ENCODE data around the gene EPPIN. TPM values are rescaled to one million over a fixed set of nuclear protein-coding genes. Genes with fewer than 3 reads are reported as not detected.

The EPPIN gene
- polyA plus RNA-seq, 1 of the 3 experiments (the other 2 are of a cell fraction) = not detected

DNA sequence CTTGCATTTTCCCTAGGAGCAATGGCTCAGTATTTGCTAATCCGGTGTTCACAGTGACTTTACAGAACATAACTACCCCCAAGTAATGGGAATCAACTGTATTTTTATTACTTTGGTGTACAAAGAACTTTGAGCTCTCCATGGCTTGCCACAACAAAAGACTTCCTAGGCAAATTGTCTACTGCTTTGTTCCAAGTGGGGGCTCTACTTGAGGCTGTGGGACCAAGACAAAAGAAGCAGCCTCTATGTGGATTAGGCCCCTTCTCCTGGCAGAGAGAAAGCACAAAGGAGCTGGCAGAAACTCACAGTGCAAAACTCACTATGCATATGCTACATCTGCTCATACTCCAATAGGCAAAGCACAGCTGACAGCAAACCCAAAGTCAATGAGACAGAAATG, 31.0 kb upstream of the EPPIN start:
- Histone ChIP-seq H3K4me2 (no peak overlapping the region), H2AFZ (ENCODE audit: low read depth) (no peak overlapping the region), H3K27me3 (ENCODE audit: insufficient read depth) (peaks cover 15% of the 10 kb centered on the region; the same call in 1 of the 2 replicates), H3K79me2 (ENCODE audit: insufficient read depth) (no peaks in the 10 kb centered on the region), H3K9me3 (no peaks in the 10 kb centered on the region), H3K27ac (ENCODE audit: low read depth in 2 of 2, low read length in 1 of 2) (no peak overlapping the region), H3K36me3 (replicated peaks in 1 of 2; ENCODE audit: control insufficient read depth in 1 of 2, insufficient read depth in 2 of 2, low read length in 1 of 2) (no peaks in the 10 kb centered on the region), H3K9me2 (no peaks in the 10 kb centered on the region), H4K20me1 (ENCODE audit: insufficient read depth) (no peaks in the 10 kb centered on the region), H3K4me3 (ENCODE audit: low read depth in 2 of 2, low read length in 1 of 2) (no peak overlapping the region), H3F3A (replicated peaks; ENCODE audit: insufficient read depth) (no peaks in the 10 kb centered on the region), H3K4me1 (ENCODE audit: control insufficient read depth in 1 of 2, insufficient read depth in 2 of 2, low read depth in 1 of 2, low read length in 1 of 2) (no peaks in the 10 kb centered on the region), H3K9ac (no peak overlapping the region)
- ChIA-PET CTCF (no interaction called here), POLR2A (no interaction called here)
- DNase-seq = no peak
- TF ChIP-seq, protein P1, sequence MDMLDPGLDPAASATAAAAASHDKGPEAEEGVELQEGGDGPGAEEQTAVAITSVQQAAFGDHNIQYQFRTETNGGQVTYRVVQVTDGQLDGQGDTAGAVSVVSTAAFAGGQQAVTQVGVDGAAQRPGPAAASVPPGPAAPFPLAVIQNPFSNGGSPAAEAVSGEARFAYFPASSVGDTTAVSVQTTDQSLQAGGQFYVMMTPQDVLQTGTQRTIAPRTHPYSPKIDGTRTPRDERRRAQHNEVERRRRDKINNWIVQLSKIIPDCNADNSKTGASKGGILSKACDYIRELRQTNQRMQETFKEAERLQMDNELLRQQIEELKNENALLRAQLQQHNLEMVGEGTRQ (IDR thresholded peaks at IDR 0.05; ENCODE audit: borderline replicate concordance, low read depth, low read length) = no peak
- TF ChIP-seq USF1 (IDR thresholded peaks at IDR 0.05; ENCODE audit: borderline replicate concordance, low read depth) = no peak
- 0% methylated on average over 1 of the region's 1 CpG for WGBS (ENCODE audit: low lambda C conversion rate)

DNA sequence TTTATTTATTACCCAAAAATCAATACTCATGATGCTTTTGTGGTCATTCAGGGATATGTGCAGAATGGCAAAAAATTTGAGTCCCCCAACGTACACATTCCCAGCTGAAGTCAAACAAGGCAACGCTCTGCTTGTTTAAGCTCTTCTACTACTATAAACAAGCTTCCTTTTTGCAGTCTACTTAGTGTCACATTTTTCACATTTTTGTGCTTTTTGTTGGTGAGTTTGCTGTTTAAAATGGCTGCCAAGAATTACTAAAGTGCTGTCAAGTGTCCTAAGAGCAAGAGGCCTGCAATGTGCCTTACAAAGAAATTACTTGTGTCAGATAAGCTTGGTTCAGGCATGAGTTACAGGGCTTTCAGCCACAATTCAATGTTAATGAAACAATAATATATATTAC, 29.8 kb upstream of the EPPIN start:
- Histone ChIP-seq H3K79me2 (ENCODE audit: insufficient read depth) (no peaks in the 10 kb centered on the region), H3K36me3 (replicated peaks in 1 of 2; ENCODE audit: control insufficient read depth in 1 of 2, insufficient read depth in 2 of 2, low read length in 1 of 2) (no peaks in the 10 kb centered on the region), H4K20me1 (ENCODE audit: insufficient read depth) (no peaks in the 10 kb centered on the region), H3K9ac (no peak overlapping the region), H3K4me3 (ENCODE audit: low read depth in 2 of 2, low read length in 1 of 2) (no peak overlapping the region), H3K27ac (ENCODE audit: low read depth in 2 of 2, low read length in 1 of 2) (no peak overlapping the region), H3K4me2 (no peak overlapping the region), H3K9me3 (no peaks in the 10 kb centered on the region), H2AFZ (ENCODE audit: low read depth) (no peak overlapping the region), H3K27me3 (ENCODE audit: insufficient read depth) (peaks cover 8% of the 10 kb centered on the region; the same call in 1 of the 2 replicates), H3F3A (replicated peaks; ENCODE audit: insufficient read depth) (no peaks in the 10 kb centered on the region), H3K9me2 (no peaks in the 10 kb centered on the region), H3K4me1 (ENCODE audit: control insufficient read depth in 1 of 2, insufficient read depth in 2 of 2, low read depth in 1 of 2, low read length in 1 of 2) (no peaks in the 10 kb centered on the region)
- 37% methylated on average over 2 of the region's 2 CpGs for whole genome bisulfite sequencing (ENCODE audit: low lambda C conversion rate)
- TF ChIP-seq GABPA (IDR thresholded peaks at IDR 0.05; ENCODE audit: low read depth) = no peak
- no peak for TF ChIP-seq MAX (IDR thresholded peaks at IDR 0.05; ENCODE audit: low read depth)
- TF ChIP-seq RXRA (IDR thresholded peaks at IDR 0.05; ENCODE audit: borderline replicate concordance, low read depth) = no peak
- no peak for TF ChIP-seq CHD2 (IDR thresholded peaks at IDR 0.05; ENCODE audit: low read length, partially characterized antibody)
- no peak for TF ChIP-seq NFIC (IDR thresholded peaks at IDR 0.05; ENCODE audit: borderline replicate concordance)
- TF ChIP-seq, protein P1 (IDR thresholded peaks at IDR 0.05; ENCODE audit: borderline replicate concordance, low read depth, low read length) = no peak
- TF ChIP-seq EP300 (IDR thresholded peaks at IDR 0.05; ENCODE audit: borderline replicate concordance in 1 of 2, low read depth in 1 of 2, low read length in 1 of 2) = no peak
- no peak for TF ChIP-seq ELF1 (IDR thresholded peaks at IDR 0.05)
- CTCF ChIA-PET = interaction anchor here (0.9 kb wide), 1 partner anchor 194 kb away, joined by 3 read pairs; no protein-coding TSS in a partner anchor
- no peak for DNase-seq
- POLR2A ChIA-PET = no interaction called here
